HG03460 (cell line): ENCODE measurements around the gene RUNX1.
"Not testable (repeated sequence)": the region's sequence is repeated elsewhere in the genome, so short reads cannot be mapped to it uniquely, and the experiment has no call there.

Experiments
- ATAC-seq: cut with Tn5 transposase; IDR thresholded peaks from one replicate; pipeline ENCODE4 v1.9.1; 2021; ENCODE audit not compliant: unreplicated experiment

Gene RUNX1

GRCh38 chr21:34973685-34974084, 75.4 kb downstream of the RUNX1 start:
- no peak for ATAC-seq

GRCh38 chr21:34971656-34972055, 77.4 kb downstream of the RUNX1 start:
- no peak for ATAC-seq

- no peak for ATAC-seq
These were observed 78.5 kb downstream of the RUNX1 start for GRCh38 chr21:34970566-34970965.

- no peak for ATAC-seq
These were observed 79.0 kb downstream of the RUNX1 start for GRCh38 chr21:34970167-34970500.

GRCh38 chr21:34969423-34970166, 79.5 kb downstream of the RUNX1 start:
- no peak for ATAC-seq

- ATAC-seq: no peak
These were observed 80.4 kb downstream of the RUNX1 start for GRCh38 chr21:34968414-34969333.

GRCh38 chr21:34967509-34968289, 81.4 kb downstream of the RUNX1 start:
- ATAC-seq: no peak

GRCh38 chr21:34966881-34967280, 82.2 kb downstream of the RUNX1 start:
- not testable (repeated sequence) for ATAC-seq

GRCh38 chr21:34965200-34966174, 83.6 kb downstream of the RUNX1 start:
- ATAC-seq: no peak

- no peak for ATAC-seq
These were observed 86.4 kb downstream of the RUNX1 start for GRCh38 chr21:34962586-34963222.

- no peak for ATAC-seq
These were observed 87.0 kb downstream of the RUNX1 start for GRCh38 chr21:34962136-34962535.

GRCh38 chr21:34960687-34961086, 88.4 kb downstream of the RUNX1 start:
- no peak for ATAC-seq

GRCh38 chr21:34959607-34960006, 89.5 kb downstream of the RUNX1 start:
- no peak for ATAC-seq

GRCh38 chr21:34958040-34958439, 91.1 kb downstream of the RUNX1 start:
- ATAC-seq: no peak

GRCh38 chr21:34956416-34957316, 92.4 kb downstream of the RUNX1 start:
- no peak for ATAC-seq

- no peak for ATAC-seq
These were observed 95.2 kb downstream of the RUNX1 start for GRCh38 chr21:34953950-34954349.

GRCh38 chr21:34952701-34953100, 96.4 kb downstream of the RUNX1 start:
- ATAC-seq: no peak

GRCh38 chr21:34951868-34952267, 97.2 kb downstream of the RUNX1 start:
- not testable (repeated sequence) for ATAC-seq

GRCh38 chr21:34950980-34951379, 98.1 kb downstream of the RUNX1 start:
- ATAC-seq: no peak
